GM19025 (cell line): ENCODE measurements around the gene RNF214.

Experiments
- ATAC-seq: cut with Tn5 transposase; IDR thresholded peaks from one replicate; pipeline ENCODE4 v1.9.1; 2021; ENCODE audit warnings: mild to moderate bottlenecking, low read depth, moderate library complexity; ENCODE audit not compliant: unreplicated experiment

Gene RNF214

DNA sequence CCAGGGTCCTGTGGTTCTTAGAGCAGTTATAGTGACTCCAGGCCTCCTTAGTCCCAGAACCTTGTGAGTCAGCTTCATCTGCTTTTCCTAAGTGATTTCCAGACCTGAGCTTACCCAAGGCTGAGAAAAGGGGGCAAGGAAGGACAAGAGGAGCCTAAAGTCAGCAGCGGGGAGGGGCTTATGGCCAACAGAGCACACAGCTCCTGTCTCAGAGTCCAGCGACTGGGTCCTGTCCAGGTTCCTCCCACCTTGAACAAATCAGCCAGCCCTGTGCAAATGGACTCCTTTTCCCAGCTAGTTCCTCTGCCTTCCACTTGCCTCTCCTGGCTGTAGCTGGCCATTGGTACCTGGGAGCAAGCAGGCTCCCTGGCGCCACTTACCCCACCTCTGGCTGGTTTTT lies 72.7 kb downstream of the RNF214 start:
- ATAC-seq = no peak

- ATAC-seq = no peak
Observed at GRCh38 chr11:117309310-117309709, 76.8 kb downstream of the RNF214 start.

DNA sequence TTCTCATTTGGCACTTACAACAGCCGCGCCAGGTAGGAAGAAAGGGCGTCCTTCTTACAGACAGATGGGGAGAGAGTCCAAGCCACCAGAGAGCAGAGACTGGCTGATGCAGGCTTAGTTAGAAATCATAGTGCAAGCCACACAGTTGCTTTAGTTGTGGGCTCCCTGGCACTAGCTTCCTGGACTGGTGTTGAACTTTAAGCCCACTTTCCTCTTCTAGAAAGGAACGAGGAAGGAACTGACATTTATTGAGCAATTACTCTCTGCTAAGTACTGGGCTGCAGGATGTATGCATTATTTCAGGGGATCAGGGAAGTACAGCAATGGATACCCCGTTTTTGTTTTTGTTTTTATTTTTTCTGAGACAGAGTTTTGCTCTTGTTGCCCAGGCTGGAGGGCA lies 80.6 kb downstream of the RNF214 start:
- no peak for ATAC-seq

DNA sequence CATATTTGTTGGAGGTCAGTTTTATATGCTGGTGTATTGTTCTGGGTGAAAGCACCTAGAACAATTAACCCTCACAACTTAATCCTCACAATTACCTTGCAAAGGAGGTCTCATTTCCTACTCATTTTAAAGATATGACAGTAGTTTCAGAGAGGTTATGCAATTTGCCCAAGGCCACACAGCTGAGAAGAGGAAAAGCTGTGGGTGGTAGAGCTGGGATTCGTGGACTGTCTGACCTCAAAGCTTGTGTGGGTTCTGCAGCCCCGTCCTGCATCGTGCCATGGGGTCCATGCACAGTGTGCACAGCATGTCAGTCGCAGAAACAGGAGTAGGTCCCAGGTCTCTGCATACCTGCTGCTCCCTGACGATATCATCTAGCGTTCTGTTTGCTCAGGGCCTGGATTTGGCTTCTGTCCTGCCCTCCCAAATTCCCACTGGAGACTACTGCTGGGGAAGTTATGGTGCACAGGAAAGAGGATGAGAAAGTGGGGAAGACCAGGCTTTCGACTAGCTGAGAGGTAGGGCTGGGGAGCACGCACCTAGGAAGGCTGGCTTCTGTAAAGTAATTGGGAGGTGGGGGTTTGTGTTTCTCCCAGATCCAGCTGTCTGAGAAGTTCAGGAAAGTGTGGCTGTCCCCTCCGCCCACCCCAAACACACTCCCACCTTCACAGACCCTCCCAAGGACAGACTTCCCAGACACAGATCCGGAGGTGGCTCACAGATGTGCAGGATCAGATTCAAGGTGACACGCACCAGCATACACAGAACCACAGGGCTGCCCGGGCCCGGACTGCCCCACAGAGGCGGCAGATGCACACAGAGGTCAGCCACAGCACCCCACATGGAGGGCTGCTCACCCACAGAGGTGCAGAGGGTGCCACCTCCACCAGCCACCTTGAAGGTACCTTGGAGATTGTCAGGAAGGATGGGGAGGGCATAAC lies 81.6 kb downstream of the RNF214 start:
- no peak for ATAC-seq

DNA sequence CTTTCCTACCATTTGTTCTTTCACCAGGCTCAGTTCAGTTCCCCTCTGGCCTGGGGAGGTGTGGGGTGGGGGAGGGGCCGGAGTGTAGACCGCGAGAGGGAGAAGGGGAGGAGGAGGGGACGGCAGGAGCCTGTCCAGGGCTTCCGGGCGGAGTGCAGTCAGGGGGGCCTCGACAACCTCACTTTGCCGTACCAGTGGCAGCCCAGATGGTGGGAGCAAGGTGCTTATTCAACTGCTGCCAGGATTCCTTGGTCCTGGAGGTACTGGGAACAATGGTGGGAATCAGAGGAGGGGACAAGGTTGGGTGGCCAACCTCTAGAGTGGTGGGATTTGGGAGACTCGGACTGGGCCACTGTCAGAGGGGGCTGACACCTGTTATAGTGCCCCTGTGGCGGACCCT lies 82.4 kb downstream of the RNF214 start:
- ATAC-seq = no peak

- no peak for ATAC-seq
Observed at GRCh38 chr11:117315285-117316196, 83.1 kb downstream of the RNF214 start.

DNA sequence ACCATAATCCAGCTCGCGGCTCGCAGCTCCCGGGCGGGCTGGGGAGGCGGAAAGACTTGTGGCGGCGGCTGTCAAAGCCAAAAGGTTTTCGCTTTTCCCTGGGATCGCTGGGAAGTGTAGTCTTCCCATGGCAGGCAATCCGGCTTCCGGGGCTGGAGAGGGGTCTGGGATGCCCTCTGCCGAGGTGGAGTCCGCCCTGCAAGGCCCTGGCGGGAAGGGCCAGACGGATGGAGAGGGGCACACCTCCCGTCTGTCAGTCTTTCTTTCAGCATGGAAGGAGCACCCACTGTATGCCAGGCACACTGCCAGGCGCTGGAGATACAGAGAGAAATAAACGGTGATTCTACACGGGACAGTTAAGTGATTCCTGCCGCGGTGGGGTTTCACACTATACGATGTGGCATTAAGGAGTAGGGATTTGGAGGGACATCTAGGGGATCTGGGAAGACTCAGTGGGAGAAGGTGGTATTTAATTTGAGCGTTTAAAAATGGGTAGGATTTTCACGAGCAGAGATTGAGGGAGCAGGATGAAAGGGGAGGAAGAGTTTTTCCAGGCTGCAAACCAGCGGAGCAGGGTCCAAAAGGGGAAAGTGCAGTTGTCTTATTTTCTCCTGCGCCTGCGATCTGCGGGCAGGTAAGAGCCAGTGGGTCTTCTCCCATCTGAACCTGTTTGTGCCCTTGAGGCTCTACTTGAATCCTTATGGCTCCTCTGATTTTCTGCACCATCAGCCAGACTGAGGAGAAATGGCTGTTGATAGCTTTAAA lies 83.9 kb downstream of the RNF214 start, which contains the start of gene BACE1:
TSS of gene BACE1 (minus strand) at position 60 of the 765 bp plus-strand sequence. CDS start 461 bp downstream, outside the sequence.
- no peak for ATAC-seq

DNA sequence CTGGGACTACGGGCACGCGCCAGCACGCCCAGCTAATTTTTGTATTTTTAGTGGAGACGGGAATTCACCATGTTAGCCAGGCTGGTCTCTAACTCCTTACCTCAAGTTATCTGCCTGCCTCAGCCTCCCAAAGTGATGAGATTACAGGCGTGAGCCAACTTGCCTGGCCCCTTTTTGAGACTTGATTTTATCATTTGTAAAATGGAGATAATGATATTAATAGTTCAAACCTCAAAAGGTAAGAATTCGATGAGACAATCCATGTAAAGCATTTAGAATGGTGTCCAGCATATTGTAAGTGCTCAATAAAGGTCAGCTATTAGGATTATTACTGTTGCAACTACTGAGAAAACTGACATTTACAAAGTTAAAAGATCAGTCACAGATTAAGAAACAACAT lies 86.3 kb downstream of the RNF214 start:
- ATAC-seq = no peak

- no peak for ATAC-seq
Observed at GRCh38 chr11:117319214-117319840, 86.9 kb downstream of the RNF214 start.

DNA sequence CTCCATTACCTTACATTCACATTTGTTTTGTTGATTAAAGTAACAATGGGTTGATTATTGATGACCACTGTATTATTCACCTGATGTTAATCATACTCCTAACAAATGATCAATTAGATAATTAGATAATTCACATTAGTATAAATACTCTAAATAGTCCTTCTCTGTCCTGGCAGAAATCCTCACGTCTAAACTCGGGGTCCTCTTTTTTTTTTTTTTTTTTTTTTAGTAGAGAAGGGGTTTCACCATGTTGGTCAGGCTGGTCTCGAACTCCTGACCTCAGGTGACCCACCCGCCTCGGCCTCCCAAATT lies 94.7 kb downstream of the RNF214 start:
- peak; percentile 2 for ATAC-seq

GRCh38 chr11:117327567-117328374 lies 95.3 kb downstream of the RNF214 start, which contains the start of gene CEP164:
CEP164 (plus strand) TSS chr11:117327854; CDS start chr11:117338587, 10,733 bp downstream.
- peak; percentile 96 for ATAC-seq

- ATAC-seq = no peak
Observed at GRCh38 chr11:117328375-117329010, 96.0 kb downstream of the RNF214 start.

- ATAC-seq = no peak
Observed at GRCh38 chr11:117332843-117333242, 100.4 kb downstream of the RNF214 start.

GRCh38 chr11:117333917-117334316 lies 101.4 kb downstream of the RNF214 start:
- ATAC-seq = no peak

DNA sequence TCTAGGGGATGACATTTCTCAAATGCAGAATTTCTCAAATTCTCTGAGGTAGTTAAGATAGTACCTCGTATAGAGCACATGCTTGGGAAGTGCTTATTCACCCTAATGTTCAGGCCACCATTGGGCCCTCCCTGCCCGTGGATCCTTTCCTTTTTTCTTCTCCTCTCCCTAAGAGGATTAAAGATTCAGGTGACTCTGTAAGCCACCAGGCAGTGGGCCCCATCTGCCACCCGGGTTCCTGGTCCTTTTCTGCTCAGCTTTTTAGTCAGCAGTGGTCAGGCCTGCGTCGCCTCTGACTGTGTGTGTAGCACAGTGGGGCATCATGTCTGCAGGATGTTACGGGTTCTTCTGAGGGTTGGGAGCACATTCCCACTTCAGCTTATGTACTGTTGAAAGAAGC lies 102.4 kb downstream of the RNF214 start:
- no peak for ATAC-seq

GRCh38 chr11:117335399-117335798 lies 102.9 kb downstream of the RNF214 start:
- no peak for ATAC-seq
